ENCODE results near the gene DHX58.

DHX58 gene

DNA sequence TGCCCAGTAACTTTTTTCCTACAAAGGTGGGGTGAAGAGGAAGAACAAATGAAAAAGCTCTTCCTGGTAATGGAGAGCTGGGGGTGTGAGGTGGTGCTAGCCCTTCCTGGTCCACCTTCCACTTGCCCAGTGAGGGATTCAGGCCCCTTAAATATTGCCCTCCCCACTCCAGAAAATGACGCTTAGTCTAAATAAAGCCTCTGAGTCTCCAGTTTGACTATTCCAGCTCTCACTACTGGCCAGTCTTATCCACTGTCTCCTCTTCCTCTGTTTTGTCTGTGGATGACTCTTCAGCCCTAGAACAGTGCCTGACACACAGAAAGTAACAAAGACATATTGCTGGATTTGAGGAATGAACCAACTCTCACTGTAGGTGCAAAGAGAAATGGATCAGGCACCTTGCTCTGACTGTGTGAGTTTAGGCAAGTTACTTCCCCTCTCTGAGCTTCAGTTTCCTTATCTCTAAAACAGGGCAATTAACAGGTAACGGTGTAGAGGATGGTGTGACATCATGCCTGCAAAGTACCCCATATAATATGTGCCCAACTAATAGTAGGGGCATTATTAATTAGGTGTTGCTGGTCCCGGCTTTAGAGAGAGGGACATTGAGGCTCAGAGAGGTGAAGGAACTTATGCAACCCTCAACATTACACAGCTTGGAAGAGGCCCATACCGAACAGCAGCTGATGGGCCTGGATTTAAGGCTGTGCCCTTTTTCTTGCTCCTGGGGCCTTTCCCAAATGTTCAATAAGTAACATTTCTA, 35.5 kb downstream of the DHX58 start:
- TF ChIP-seq TEAD4 (IDR thresholded peaks at IDR 0.05) (no peak), NFIC (IDR thresholded peaks at IDR 0.05) (no peak), TCF12 (IDR thresholded peaks at IDR 0.05; ENCODE audit: low read depth) (no peak), EP300 (IDR thresholded peaks at IDR 0.05; ENCODE audit: borderline replicate concordance) (no peak), RAD21 (IDR thresholded peaks at IDR 0.05; ENCODE audit: low read depth) (no peak), YY1 (IDR thresholded peaks at IDR 0.05; ENCODE audit: low read depth) (no peak), CREB1 (IDR thresholded peaks at IDR 0.05; ENCODE audit: low read depth) (no peak), TAF1 (IDR thresholded peaks at IDR 0.05; ENCODE audit: low read depth) (no peak), EGR1 (IDR thresholded peaks at IDR 0.05) (no peak), CEBPB (IDR thresholded peaks at IDR 0.05) (no peak), ZBTB7A (IDR thresholded peaks at IDR 0.05; ENCODE audit: low read depth) (no peak), FOXM1 (IDR thresholded peaks at IDR 0.05; ENCODE audit: borderline replicate concordance, low read depth) (no peak)
- TF ChIP-seq, protein P1, sequence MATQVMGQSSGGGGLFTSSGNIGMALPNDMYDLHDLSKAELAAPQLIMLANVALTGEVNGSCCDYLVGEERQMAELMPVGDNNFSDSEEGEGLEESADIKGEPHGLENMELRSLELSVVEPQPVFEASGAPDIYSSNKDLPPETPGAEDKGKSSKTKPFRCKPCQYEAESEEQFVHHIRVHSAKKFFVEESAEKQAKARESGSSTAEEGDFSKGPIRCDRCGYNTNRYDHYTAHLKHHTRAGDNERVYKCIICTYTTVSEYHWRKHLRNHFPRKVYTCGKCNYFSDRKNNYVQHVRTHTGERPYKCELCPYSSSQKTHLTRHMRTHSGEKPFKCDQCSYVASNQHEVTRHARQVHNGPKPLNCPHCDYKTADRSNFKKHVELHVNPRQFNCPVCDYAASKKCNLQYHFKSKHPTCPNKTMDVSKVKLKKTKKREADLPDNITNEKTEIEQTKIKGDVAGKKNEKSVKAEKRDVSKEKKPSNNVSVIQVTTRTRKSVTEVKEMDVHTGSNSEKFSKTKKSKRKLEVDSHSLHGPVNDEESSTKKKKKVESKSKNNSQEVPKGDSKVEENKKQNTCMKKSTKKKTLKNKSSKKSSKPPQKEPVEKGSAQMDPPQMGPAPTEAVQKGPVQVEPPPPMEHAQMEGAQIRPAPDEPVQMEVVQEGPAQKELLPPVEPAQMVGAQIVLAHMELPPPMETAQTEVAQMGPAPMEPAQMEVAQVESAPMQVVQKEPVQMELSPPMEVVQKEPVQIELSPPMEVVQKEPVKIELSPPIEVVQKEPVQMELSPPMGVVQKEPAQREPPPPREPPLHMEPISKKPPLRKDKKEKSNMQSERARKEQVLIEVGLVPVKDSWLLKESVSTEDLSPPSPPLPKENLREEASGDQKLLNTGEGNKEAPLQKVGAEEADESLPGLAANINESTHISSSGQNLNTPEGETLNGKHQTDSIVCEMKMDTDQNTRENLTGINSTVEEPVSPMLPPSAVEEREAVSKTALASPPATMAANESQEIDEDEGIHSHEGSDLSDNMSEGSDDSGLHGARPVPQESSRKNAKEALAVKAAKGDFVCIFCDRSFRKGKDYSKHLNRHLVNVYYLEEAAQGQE (IDR thresholded peaks at IDR 0.05; ENCODE audit: low read depth): no peak
- TF ChIP-seq, protein P2, sequence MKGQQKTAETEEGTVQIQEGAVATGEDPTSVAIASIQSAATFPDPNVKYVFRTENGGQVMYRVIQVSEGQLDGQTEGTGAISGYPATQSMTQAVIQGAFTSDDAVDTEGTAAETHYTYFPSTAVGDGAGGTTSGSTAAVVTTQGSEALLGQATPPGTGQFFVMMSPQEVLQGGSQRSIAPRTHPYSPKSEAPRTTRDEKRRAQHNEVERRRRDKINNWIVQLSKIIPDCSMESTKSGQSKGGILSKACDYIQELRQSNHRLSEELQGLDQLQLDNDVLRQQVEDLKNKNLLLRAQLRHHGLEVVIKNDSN (IDR thresholded peaks at IDR 0.05): no peak
- TF ChIP-seq, protein P3, sequence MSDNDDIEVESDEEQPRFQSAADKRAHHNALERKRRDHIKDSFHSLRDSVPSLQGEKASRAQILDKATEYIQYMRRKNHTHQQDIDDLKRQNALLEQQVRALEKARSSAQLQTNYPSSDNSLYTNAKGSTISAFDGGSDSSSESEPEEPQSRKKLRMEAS (IDR thresholded peaks at IDR 0.05): no peak

DNA sequence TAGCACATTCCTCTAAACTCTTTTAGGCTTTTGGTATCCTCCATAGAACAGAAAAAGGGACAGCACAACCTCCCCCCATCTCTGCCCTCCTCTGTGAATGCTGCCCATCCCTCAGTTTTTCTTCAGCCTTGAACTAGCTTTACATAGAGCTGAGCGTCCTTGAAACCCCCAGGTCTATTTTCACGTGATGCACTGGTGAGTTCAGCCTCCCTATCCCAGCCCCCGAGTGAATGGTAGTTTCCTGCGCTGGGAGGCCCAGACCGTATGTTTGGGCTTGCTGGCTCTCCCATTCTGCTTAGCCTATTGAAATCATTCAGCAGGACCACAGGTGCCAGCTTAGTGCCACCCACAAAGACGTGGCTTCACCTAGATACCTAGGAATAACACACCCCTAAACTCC, 36.7 kb downstream of the DHX58 start:
- no peak for TF ChIP-seq CEBPB (IDR thresholded peaks at IDR 0.05)
- TF ChIP-seq TAF1 (IDR thresholded peaks at IDR 0.05; ENCODE audit: low read depth): no peak
- TF ChIP-seq RAD21 (IDR thresholded peaks at IDR 0.05; ENCODE audit: low read depth): no peak
- TF ChIP-seq YY1 (IDR thresholded peaks at IDR 0.05; ENCODE audit: low read depth): no peak
- no peak for TF ChIP-seq TCF12 (IDR thresholded peaks at IDR 0.05; ENCODE audit: low read depth)
- TF ChIP-seq, protein P3 (IDR thresholded peaks at IDR 0.05): no peak
- no peak for TF ChIP-seq FOXM1 (IDR thresholded peaks at IDR 0.05; ENCODE audit: borderline replicate concordance, low read depth)
- no peak for TF ChIP-seq EP300 (IDR thresholded peaks at IDR 0.05; ENCODE audit: borderline replicate concordance)

DNA sequence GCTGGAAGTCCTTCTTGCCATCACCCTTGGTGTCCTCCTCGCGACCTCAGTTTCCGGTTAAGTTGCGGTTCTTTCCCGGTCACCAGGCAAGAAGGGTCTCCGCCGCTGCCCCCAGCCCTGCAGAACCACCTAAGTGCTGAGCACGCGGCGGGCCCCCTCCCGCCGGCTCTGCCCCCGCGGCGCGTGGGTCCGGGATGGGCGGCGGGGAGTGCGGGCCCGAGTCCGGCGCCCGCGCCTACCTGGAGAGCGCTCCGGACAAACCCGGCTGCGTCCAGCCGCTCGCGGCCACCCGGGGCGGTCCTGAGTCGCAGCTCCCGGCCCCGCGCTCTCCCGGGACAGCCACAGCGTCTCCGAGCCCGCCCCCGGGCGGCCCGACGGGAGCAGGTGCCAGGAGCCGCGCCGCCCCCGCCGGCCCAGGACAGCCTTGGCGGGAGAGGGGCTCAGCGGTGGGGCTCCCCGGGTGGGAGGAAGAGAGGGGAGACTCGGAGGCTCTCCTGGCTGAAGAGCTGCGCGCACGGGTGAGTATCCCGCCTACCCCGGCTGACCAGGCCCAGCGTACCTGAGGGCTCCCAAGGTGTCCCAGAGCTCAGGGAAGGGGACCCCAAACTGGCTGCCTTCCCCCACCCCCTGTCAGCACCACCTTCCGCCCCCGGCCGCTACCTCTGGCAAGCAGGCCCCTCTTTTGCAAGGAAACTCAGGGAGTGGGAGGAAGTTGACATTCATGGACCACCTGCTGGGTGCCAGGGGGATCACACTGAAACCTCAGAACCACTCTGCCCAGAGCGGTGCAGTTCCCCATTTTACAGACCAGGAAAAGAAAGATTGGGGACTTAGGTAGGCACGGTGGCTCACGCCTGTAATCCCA, 40.0 kb downstream of the DHX58 start:
- no peak for TF ChIP-seq NFIC (IDR thresholded peaks at IDR 0.05)
- no peak for TF ChIP-seq CREB1 (IDR thresholded peaks at IDR 0.05; ENCODE audit: low read depth)
- no peak for TF ChIP-seq RAD21 (IDR thresholded peaks at IDR 0.05; ENCODE audit: low read depth)
- TF ChIP-seq, protein P1 (IDR thresholded peaks at IDR 0.05; ENCODE audit: low read depth): no peak

DNA sequence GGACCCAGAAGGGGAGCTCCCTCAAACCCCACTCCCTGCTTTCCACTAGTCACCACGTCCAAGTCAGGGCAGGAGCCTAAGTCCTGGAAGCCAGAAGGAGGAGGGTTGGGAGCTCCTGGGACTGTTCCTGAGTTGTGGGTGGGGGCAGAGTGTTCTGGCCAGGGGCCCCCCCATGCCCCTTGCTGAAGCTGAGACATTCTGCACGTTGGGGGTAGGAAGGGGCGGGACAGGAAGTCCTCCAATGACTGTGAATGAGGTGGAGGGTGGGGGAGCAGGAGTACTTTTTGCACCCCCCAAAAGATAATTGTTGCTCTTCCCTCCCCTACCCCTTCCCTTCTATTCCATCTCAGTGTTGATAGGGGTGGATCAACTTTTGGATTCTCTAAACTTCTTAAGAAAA, 40.7 kb downstream of the DHX58 start:
- TF ChIP-seq TCF12 (IDR thresholded peaks at IDR 0.05; ENCODE audit: low read depth) (no peak), EGR1 (IDR thresholded peaks at IDR 0.05) (no peak), TEAD4 (IDR thresholded peaks at IDR 0.05) (no peak), YY1 (IDR thresholded peaks at IDR 0.05; ENCODE audit: low read depth) (no peak), ZBTB7A (IDR thresholded peaks at IDR 0.05; ENCODE audit: low read depth) (no peak), NFIC (IDR thresholded peaks at IDR 0.05) (no peak), RAD21 (IDR thresholded peaks at IDR 0.05; ENCODE audit: low read depth) (no peak)
- TF ChIP-seq, protein P2 (IDR thresholded peaks at IDR 0.05): no peak
- TF ChIP-seq, protein P3 (IDR thresholded peaks at IDR 0.05): no peak
- TF ChIP-seq, protein P1 (IDR thresholded peaks at IDR 0.05; ENCODE audit: low read depth): no peak
